Right lobe of liver (tissue), 4 donors: ENCODE data around the gene DUOXA2.
"Not testable (repeated sequence)": the region's sequence is repeated elsewhere in the genome, so short reads cannot be mapped to it uniquely, and the experiment has no call there.

Experiments used
- POLR2A ChIP-seq: fragments of 450-650 bp; IDR thresholded peaks from one replicate; pipeline ENCODE4 v1.6.1; 2017; ENCODE audit warnings: antibody characterized with exemption, mild to moderate bottlenecking
- TF ChIP-seq, protein P1 (sequence below), 4 donors: fragments of 200-600 bp in 3 of 4; fragments of 450-650 bp in 1 of 4; IDR thresholded peaks; one replicate each; pipeline versions ENCODE4 v1.5.1 to v1.8.0; 2016 to 2022; ENCODE audit warnings: antibody characterized with exemption in 4 of 4, mild to moderate bottlenecking in 2 of 4
- donor health status: DM: no; HTN: no; CAD: no.
- donor health status: DM: no; HTN: no; CAD: no.
- donor health status: DM: no; HTN: yes; CAD: no.

DNA sequence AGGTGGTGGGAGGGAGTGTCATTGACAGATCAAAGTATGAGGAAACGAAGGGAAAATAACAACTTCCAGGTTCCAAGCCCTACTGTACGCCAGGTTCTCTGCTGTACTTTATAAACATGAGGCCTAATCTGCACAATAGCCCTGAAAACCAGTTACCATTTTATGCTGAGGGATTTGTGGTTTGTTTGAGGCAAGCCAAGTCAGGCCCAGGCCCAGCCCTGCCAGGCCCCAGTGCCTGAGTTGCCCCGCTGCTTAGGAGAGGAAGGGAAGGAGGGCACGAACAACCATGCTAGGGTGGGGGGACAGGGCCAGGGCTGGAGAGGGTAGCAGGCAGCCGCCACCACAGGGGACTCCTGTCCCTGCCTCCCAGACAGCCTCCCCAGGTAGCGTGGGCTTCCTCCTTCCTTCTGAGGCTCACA is 44.2 kb upstream of the DUOXA2 start:
- TF ChIP-seq POLR2A = not testable (repeated sequence)
- TF ChIP-seq, protein P1, sequence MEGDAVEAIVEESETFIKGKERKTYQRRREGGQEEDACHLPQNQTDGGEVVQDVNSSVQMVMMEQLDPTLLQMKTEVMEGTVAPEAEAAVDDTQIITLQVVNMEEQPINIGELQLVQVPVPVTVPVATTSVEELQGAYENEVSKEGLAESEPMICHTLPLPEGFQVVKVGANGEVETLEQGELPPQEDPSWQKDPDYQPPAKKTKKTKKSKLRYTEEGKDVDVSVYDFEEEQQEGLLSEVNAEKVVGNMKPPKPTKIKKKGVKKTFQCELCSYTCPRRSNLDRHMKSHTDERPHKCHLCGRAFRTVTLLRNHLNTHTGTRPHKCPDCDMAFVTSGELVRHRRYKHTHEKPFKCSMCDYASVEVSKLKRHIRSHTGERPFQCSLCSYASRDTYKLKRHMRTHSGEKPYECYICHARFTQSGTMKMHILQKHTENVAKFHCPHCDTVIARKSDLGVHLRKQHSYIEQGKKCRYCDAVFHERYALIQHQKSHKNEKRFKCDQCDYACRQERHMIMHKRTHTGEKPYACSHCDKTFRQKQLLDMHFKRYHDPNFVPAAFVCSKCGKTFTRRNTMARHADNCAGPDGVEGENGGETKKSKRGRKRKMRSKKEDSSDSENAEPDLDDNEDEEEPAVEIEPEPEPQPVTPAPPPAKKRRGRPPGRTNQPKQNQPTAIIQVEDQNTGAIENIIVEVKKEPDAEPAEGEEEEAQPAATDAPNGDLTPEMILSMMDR (IDR thresholded peaks at IDR 0.05) = not testable (repeated sequence)
